Thyroid gland (tissue), 4 donors: ENCODE results near the gene GFOD1. TPM values are rescaled to one million over a fixed set of nuclear protein-coding genes. Genes with fewer than 3 reads are reported as not detected.
"Not testable (repeated sequence)": the region's sequence is repeated elsewhere in the genome, so short reads cannot be mapped to it uniquely, and the experiment has no call there.

Source experiments
- DNase-seq, 2 donors: peaks; one replicate each; pipeline ENCODE4 v3.0.0-alpha.2; 2019
- H3K27ac ChIP-seq, 3 donors: fragments of 200-600 bp; sonication (generic); 1 replicate in 2 of 3; 2 replicates in 1 of 3; pipeline ENCODE4 v1.5.1; 2016 to 2019; ENCODE audit warnings: mild to moderate bottlenecking in 1 of 3, moderate library complexity in 1 of 3
- H3K27me3 ChIP-seq: fragments of 200-600 bp; sonication (generic); one replicate; pipeline ENCODE4 v1.5.1; 2019
- H3K36me3 ChIP-seq, 2 donors: fragments of 200-600 bp; sonication (generic); one replicate each; pipeline ENCODE4 v1.5.1; 2016 to 2019
- H3K4me1 ChIP-seq, 2 donors: fragments of 200-600 bp; sonication (generic); one replicate each; pipeline ENCODE4 v1.5.1; 2017 to 2019
- H3K4me3 ChIP-seq, 3 donors: fragments of 200-600 bp; sonication (generic); replicated peaks in 1 of 3; 1 replicate in 2 of 3; 2 replicates in 1 of 3; pipeline ENCODE4 v1.5.1; 2016; ENCODE audit warnings: mild to moderate bottlenecking in 1 of 3
- H3K9me3 ChIP-seq: fragments of 200-600 bp; sonication (generic); one replicate; pipeline ENCODE4 v1.5.1; 2017
- CTCF ChIP-seq, 6 experiments: fragments of 200-600 bp in 3 of 6; fragments of 450-650 bp in 3 of 6; sonication (generic) in 3 of 6; IDR thresholded peaks; one replicate each; pipeline ENCODE4 v1.5.1; 2016 to 2019; ENCODE audit warnings: antibody characterized with exemption in 6 of 6, mild to moderate bottlenecking in 2 of 6, inconsistent platforms in 1 of 6, moderate library complexity in 1 of 6
- POLR2A ChIP-seq, 2 donors: fragments of 450-650 bp; IDR thresholded peaks; one replicate each; pipeline ENCODE4 v1.6.1; 2017; ENCODE audit warnings: antibody characterized with exemption in 2 of 2, mild to moderate bottlenecking in 2 of 2, moderate library complexity in 1 of 2
- WGBS, 2 donors: methylation state at CpG; one replicate each; pipeline ENCODE4 v1.1.5; 2017; 5-methylcytosine and 5-hydroxymethylcytosine counted together
- intact Hi-C: fragments of 100-400 bp; cut with DNase I; formaldehyde crosslinking; loops from one replicate; pipeline ENCODE4 v1.15.1; 2023
- total RNA-seq, 4 donors: library from RNA; depleted of rRNA; stranded (reverse); fragments of >200 nt; gene quantifications; one replicate each; pipeline ENCODE4 v1.2.3, GENCODE V29; 2016

Gene GFOD1
- total RNA-seq, 4 donors from 2014 or later: 4.2 to 18.4 (median 8.5) TPM

DNA sequence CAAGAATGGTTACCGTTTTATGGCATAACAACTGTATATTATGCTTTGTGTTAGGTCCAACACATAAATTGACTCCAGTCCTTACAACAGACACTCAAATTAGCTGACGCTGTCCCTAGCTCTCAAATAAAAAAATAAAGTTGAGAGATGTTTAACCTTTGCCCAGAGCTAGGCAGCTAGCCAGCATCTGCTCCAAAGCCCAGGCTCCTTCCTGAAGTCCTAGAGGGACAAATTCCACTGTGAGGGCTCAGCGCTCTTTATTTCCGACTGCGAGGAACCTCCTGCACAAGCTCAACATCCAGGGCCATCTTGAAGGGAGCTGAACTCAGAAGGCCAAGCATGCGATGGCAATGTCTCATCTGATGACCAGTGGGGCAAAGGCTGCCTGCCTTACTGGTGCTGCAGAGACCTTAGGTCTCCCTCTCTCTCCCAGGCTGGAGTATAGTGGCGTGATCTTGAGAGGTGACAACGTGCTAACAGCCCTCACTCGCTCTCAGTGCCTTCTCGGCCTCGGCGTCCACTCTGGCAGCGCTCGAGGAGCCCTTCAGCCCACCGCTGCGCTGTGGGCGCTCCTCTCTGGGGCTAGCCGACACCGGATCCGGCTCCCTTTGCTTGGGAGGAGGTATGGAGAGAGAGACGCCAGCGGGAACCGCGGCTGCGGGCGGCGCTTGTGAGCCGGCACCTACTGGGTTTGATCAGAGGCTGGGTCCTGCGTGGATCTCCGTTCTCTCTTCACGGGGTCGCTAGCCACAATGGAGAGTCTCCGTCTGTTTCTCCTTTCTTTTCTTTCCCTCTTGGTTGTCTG is 24.7 kb upstream of the GFOD1 start:
- no peaks in the 10 kb centered on the region for H3K27me3 ChIP-seq
- peaks cover 0 to 6% of the 10 kb centered on the region in 2 donors for H3K4me1 ChIP-seq
- H3K36me3 ChIP-seq: no peaks in the 10 kb centered on the region
- DNase-seq: peak; percentile 10 to 37
- WGBS, 2 donors: 81 to 83% methylated on average over 27 to 33 of the region's 33 CpGs
- intact Hi-C loops: no loop called here
- no peak overlapping the region for H3K4me3 ChIP-seq
- no peak for TF ChIP-seq POLR2A (IDR thresholded peaks at IDR 0.05)
- TF ChIP-seq CTCF (IDR thresholded peaks at IDR 0.05): no peak
- no peak overlapping the region for H3K27ac ChIP-seq
- H3K9me3 ChIP-seq: no peaks in the 10 kb centered on the region

DNA sequence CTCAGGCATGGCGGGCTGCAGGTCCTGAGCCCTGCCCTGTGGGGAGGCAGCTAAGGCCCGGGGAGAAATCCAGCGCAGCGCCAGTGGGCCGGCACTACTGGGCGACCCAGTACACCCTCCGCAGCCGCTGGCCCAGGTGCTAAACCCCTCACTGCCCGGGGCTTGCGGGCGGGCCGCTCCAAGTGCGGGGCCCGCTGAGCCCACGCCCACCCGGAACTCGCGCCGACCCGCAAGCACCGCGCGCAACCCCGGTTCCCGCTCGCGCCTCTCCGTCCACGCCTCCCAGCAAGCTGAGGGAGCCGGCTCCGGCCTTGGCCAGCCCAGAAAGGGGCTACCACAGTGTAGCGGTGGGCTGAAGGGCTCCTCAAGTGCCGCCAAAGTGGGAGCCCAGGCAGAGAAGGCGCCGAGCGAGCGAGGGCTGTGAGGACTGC is 23.8 kb upstream of the GFOD1 start:
- H3K27ac ChIP-seq, H3K4me3 ChIP-seq, H3K36me3 ChIP-seq, DNase-seq, H3K27me3 ChIP-seq, intact Hi-C loops, H3K9me3 ChIP-seq, H3K4me1 ChIP-seq: not testable (repeated sequence)
- WGBS, 2 donors: 88 to 93% methylated on average over 9 to 25 of the region's 37 CpGs

- H3K4me1 ChIP-seq, H3K27me3 ChIP-seq, H3K27ac ChIP-seq, DNase-seq, H3K36me3 ChIP-seq, H3K9me3 ChIP-seq, intact Hi-C loops, H3K4me3 ChIP-seq: not testable (repeated sequence)
- WGBS, 2 donors: 91 to 92% methylated on average over 1 of the region's 1 CpG
These were observed 23.0 kb upstream of the GFOD1 start for GRCh38 chr6:13510433-13510832.

- H3K4me3 ChIP-seq: no peak overlapping the region
These were observed 21.6 kb upstream of the GFOD1 start for GRCh38 chr6:13508711-13509705.

DNA sequence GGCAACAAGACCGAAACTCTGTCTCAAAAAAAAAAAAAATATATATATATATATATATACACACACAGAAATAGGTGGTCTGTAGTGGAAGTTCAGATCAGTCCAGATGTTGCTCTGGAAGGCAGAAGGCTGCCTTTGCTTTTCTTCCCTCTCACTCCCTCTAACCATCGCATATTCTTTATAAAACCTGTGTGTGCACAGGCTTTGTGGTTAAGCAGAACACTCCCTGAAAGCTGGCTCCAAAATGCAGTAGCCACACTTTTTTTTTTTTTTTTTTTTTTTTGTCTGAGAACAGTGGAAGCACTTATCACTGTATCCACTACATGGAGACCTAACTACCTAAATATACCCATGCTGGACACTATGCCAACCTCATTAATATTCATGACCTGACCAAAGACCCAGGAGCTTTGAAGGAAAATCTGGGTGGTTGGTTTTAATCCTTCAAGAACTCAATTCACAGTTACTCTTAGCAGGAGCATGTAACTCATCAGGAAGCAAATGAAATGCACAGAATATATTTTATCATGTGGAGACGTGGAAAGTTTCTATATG is 20.0 kb upstream of the GFOD1 start:
- no peak for TF ChIP-seq CTCF (IDR thresholded peaks at IDR 0.05)
- H3K27me3 ChIP-seq: no peaks in the 10 kb centered on the region
- no peaks in the 10 kb centered on the region for H3K9me3 ChIP-seq
- intact Hi-C loops: no loop called here
- H3K4me1 ChIP-seq: peaks cover 0 to 6% of the 10 kb centered on the region in 2 donors
- H3K4me3 ChIP-seq: no peak overlapping the region
- no peak for DNase-seq
- H3K27ac ChIP-seq: no peak overlapping the region
- WGBS, 2 donors: 86 to 95% methylated on average over 3 of the region's 3 CpGs
- H3K36me3 ChIP-seq: no peaks in the 10 kb centered on the region

More at GRCh38 chr6:13508711-13509705, 21.6 kb upstream of the GFOD1 start:
- intact Hi-C loops: no loop called here
- Histone ChIP-seq H3K36me3 (no peaks in the 10 kb centered on the region), H3K9me3 (no peaks in the 10 kb centered on the region), H3K27ac (no peak overlapping the region), H3K27me3 (no peaks in the 10 kb centered on the region), H3K4me1 (peaks cover 0 to 6% of the 10 kb centered on the region in 2 donors)
- no peak for DNase-seq
- TF ChIP-seq CTCF (IDR thresholded peaks at IDR 0.05) (no peak), POLR2A (IDR thresholded peaks at IDR 0.05) (no peak)
- 64 to 71% methylated on average over 13 of the region's 13 CpGs for WGBS, 2 donors
